Upper lobe of left lung (tissue), 4 donors: ENCODE data around the gene PDE4D.

Experiments used
- CTCF ChIP-seq, 6 experiments: fragments of 450-650 bp in 4 of 6; fragments of 200-600 bp in 2 of 6; sonication (generic) in 2 of 6; IDR thresholded peaks; one replicate each; pipeline ENCODE4 v1.5.1; 2016 to 2019; ENCODE audit warnings: antibody characterized with exemption in 6 of 6
- EP300 ChIP-seq, 4 donors: sonication (generic); formaldehyde crosslinking; IDR thresholded peaks; one replicate each; pipeline ENCODE4 v1.5.1; 2017; ENCODE audit warnings: antibody characterized with exemption in 4 of 4, control low read depth in 2 of 4

- no peak for TF ChIP-seq EP300 (IDR thresholded peaks at IDR 0.05)
- TF ChIP-seq CTCF (IDR thresholded peaks at IDR 0.05), result no peak
Measured at GRCh38 chr5:59684388-59685190, 208.9 kb downstream of the PDE4D start.
